Osteoblast (primary cell): Measurements from ENCODE around the gene PRKCQ. TPM values are rescaled to one million over a fixed set of nuclear protein-coding genes. Genes with fewer than 3 reads are reported as not detected.

ENCODE experiments used
- DNase-seq: peaks from one replicate; pipeline ENCODE4 v3.0.0; 2011; ENCODE audit warnings: low spot score, mixed read lengths; ENCODE audit not compliant: insufficient read length; ENCODE audit errors: missing footprints
- H2AFZ ChIP-seq: 2 replicates; pipeline ENCODE4 v1.6.0; 2011; ENCODE audit warnings: mild to moderate bottlenecking, low read length
- H3K27ac ChIP-seq: 2 replicates; pipeline ENCODE4 v1.5.1; 2011; ENCODE audit warnings: mild to moderate bottlenecking, low read depth, low read length, moderate library complexity
- H3K27me3 ChIP-seq: 2 replicates; pipeline ENCODE4 v1.6.0; 2012; ENCODE audit warnings: mild to moderate bottlenecking, control low read depth, inconsistent platforms, low read length, moderate library complexity; ENCODE audit not compliant: insufficient read depth
- H3K36me3 ChIP-seq: 2 replicates; pipeline ENCODE4 v1.5.1; 2011; ENCODE audit warnings: mild to moderate bottlenecking, low read length, control low read depth, moderate library complexity; ENCODE audit not compliant: insufficient read depth
- H3K4me1 ChIP-seq: 2 replicates; pipeline ENCODE4 v1.5.1; 2011; ENCODE audit warnings: mild to moderate bottlenecking, low read length, control low read depth, moderate library complexity; ENCODE audit not compliant: insufficient read depth
- H3K4me2 ChIP-seq: 2 replicates; pipeline ENCODE4 v1.6.0; 2011; ENCODE audit warnings: mild to moderate bottlenecking, low read length; ENCODE audit not compliant: insufficient read depth
- H3K4me3 ChIP-seq: fragments of 200-600 bp; sonication (generic); 3 replicates; pipeline ENCODE4 v1.5.1; 2012; ENCODE audit warnings: mild to moderate bottlenecking, low read length, inconsistent platforms; ENCODE audit not compliant: insufficient read depth
- H3K79me2 ChIP-seq: 2 replicates; pipeline ENCODE4 v1.6.0; 2012; ENCODE audit warnings: mild to moderate bottlenecking, low read length, control low read depth, inconsistent platforms; ENCODE audit not compliant: insufficient read depth
- H3K9me3 ChIP-seq: 2 replicates; pipeline ENCODE4 v1.5.1; 2011; ENCODE audit warnings: low read depth, low read length, control low read depth
- H4K20me1 ChIP-seq: 2 replicates; pipeline ENCODE4 v1.6.0; 2012; ENCODE audit warnings: mild to moderate bottlenecking, low read length, control low read depth; ENCODE audit not compliant: insufficient read depth
- CTCF ChIP-seq: IDR thresholded peaks from 2 replicates; pipeline ENCODE4 v1.5.1; 2011; ENCODE audit warnings: mild to moderate bottlenecking, low read depth, low read length, moderate library complexity; ENCODE audit errors: extremely low read depth
- total RNA-seq: library from RNA; depleted of rRNA; stranded (reverse); fragments of >200 nt; gene quantifications from 2 replicates; pipeline ENCODE4 v1.2.3, GENCODE V29; 2012

Gene PRKCQ
- total RNA-seq, 1 donor: not detected

DNA sequence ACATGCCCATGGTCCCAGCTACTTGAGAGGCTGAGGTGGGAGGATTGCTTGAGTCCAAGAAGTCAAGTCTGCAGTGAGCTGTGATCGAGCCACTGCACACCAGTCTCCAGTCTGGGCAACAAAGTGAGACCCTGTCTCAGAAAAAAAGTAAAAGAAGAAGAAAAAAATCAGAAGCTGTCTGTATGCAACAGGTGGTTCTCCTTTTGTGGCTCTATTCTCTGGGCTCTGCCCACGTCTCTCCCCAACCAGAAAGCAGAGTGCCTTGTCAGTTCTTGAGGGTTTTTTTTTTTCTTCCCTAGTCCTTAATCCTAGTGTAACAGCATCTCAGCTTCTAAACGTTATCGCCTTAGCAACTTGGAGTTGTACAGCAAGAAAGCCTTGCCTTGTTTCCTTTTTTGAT lies 89.5 kb downstream of the PRKCQ start:
- H3K27ac ChIP-seq: no peak overlapping the region
- H3K27me3 ChIP-seq: no peaks in the 10 kb centered on the region
- no peaks in the 10 kb centered on the region for H3K9me3 ChIP-seq
- H3K36me3 ChIP-seq: no peaks in the 10 kb centered on the region
- H2AFZ ChIP-seq: no peak overlapping the region
- no peaks in the 10 kb centered on the region for H3K4me1 ChIP-seq
- TF ChIP-seq CTCF: no peak
- DNase-seq: no peak
- H3K4me2 ChIP-seq: no peak overlapping the region
- H3K4me3 ChIP-seq: no peak overlapping the region
- H4K20me1 ChIP-seq: no peaks in the 10 kb centered on the region
- no peaks in the 10 kb centered on the region for H3K79me2 ChIP-seq

- H4K20me1 ChIP-seq: no peaks in the 10 kb centered on the region
- DNase-seq: no peak
- no peaks in the 10 kb centered on the region for H3K79me2 ChIP-seq
- no peaks in the 10 kb centered on the region for H3K4me1 ChIP-seq
- TF ChIP-seq CTCF: no peak
- no peak overlapping the region for H3K27ac ChIP-seq
- no peaks in the 10 kb centered on the region for H3K9me3 ChIP-seq
- no peak overlapping the region for H2AFZ ChIP-seq
- no peaks in the 10 kb centered on the region for H3K27me3 ChIP-seq
- no peaks in the 10 kb centered on the region for H3K36me3 ChIP-seq
- no peak overlapping the region for H3K4me2 ChIP-seq
- no peak overlapping the region for H3K4me3 ChIP-seq
These were observed 92.2 kb downstream of the PRKCQ start for GRCh38 chr10:6487920-6488319.

DNA sequence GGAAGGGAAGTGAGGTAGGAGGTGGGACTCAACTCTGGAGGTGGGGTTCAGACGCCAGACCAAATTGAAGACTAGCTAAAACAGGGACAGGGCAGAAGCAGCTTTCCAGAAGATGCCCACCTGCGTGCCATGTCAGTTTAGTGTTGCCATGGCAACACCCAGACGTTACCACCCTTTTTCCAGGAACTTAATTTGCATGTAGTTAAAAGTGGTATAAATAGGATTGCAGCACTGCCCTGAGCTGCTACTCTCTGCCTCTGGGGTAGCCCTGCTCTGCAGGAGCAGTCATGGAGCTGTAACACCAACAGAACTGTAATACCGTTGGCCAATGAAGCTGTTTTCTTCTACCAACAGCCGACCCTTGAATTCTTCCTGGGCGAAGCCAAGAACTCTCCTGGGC lies 93.8 kb downstream of the PRKCQ start:
- H2AFZ ChIP-seq: no peak overlapping the region
- no peaks in the 10 kb centered on the region for H4K20me1 ChIP-seq
- no peak overlapping the region for H3K27ac ChIP-seq
- H3K9me3 ChIP-seq: no peaks in the 10 kb centered on the region
- H3K79me2 ChIP-seq: no peaks in the 10 kb centered on the region
- no peaks in the 10 kb centered on the region for H3K4me1 ChIP-seq
- no peak overlapping the region for H3K4me2 ChIP-seq
- H3K36me3 ChIP-seq: no peaks in the 10 kb centered on the region
- no peaks in the 10 kb centered on the region for H3K27me3 ChIP-seq
- no peak for TF ChIP-seq CTCF
- no peak overlapping the region for H3K4me3 ChIP-seq
- DNase-seq: no peak

- H2AFZ ChIP-seq: no peak overlapping the region
- H4K20me1 ChIP-seq: no peaks in the 10 kb centered on the region
- no peaks in the 10 kb centered on the region for H3K27me3 ChIP-seq
- no peaks in the 10 kb centered on the region for H3K9me3 ChIP-seq
- no peaks in the 10 kb centered on the region for H3K79me2 ChIP-seq
- no peak for TF ChIP-seq CTCF
- no peaks in the 10 kb centered on the region for H3K4me1 ChIP-seq
- no peak overlapping the region for H3K27ac ChIP-seq
- DNase-seq: no peak
- H3K36me3 ChIP-seq: no peaks in the 10 kb centered on the region
- H3K4me2 ChIP-seq: no peak overlapping the region
- H3K4me3 ChIP-seq: no peak overlapping the region
These were observed 97.2 kb downstream of the PRKCQ start for GRCh38 chr10:6482737-6483357.
